Measurements from ENCODE around the gene SPECC1L. TPM values are rescaled to one million over a fixed set of nuclear protein-coding genes. Genes with fewer than 3 reads are reported as not detected.

SPECC1L gene
- total RNA-seq, 1 donor from 2014 or later = 80.6 TPM

DNA sequence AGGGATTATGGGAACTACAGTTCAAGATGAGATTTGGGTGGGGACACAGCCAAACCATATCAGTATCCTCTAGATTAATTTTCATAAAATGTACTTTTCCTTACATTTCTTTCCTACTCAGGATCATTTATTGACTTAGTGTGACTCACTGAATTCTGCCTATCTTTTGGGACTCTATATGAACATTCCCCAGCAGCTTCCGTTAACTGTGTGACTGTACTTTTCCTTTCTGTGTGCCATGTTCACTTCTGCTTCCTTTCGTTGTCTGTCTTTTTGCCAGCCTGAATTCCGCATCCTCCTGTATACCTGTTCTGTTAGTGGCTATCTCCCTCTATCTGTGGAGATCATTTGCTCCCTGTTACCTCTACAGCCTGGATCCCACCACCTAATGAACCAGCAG, 48.8 kb downstream of the SPECC1L start:
- DNase-seq (ENCODE audit: low spot score) = no peak
- peaks cover 42% of the 10 kb centered on the region for H3K36me3 Mint-ChIP-seq (ENCODE audit: low read depth, unreplicated experiment)
- H3K9me3 Mint-ChIP-seq (ENCODE audit: unreplicated experiment) = no peaks in the 10 kb centered on the region
- peaks cover 23% of the 10 kb centered on the region for H3K4me1 Mint-ChIP-seq (ENCODE audit: unreplicated experiment)
- no peak overlapping the region for H3K27ac Mint-ChIP-seq (ENCODE audit: unreplicated experiment)
- no peak overlapping the region for H3K4me3 Mint-ChIP-seq (ENCODE audit: unreplicated experiment)
- peaks cover 6% of the 10 kb centered on the region for H3K27me3 Mint-ChIP-seq (ENCODE audit: unreplicated experiment)
- TF ChIP-seq, protein P1, sequence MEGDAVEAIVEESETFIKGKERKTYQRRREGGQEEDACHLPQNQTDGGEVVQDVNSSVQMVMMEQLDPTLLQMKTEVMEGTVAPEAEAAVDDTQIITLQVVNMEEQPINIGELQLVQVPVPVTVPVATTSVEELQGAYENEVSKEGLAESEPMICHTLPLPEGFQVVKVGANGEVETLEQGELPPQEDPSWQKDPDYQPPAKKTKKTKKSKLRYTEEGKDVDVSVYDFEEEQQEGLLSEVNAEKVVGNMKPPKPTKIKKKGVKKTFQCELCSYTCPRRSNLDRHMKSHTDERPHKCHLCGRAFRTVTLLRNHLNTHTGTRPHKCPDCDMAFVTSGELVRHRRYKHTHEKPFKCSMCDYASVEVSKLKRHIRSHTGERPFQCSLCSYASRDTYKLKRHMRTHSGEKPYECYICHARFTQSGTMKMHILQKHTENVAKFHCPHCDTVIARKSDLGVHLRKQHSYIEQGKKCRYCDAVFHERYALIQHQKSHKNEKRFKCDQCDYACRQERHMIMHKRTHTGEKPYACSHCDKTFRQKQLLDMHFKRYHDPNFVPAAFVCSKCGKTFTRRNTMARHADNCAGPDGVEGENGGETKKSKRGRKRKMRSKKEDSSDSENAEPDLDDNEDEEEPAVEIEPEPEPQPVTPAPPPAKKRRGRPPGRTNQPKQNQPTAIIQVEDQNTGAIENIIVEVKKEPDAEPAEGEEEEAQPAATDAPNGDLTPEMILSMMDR (IDR thresholded peaks at IDR 0.05; ENCODE audit: unreplicated experiment) = no peak

- Mint-ChIP-seq H3K9me3 (ENCODE audit: unreplicated experiment) (no peaks in the 10 kb centered on the region), H3K36me3 (ENCODE audit: low read depth, unreplicated experiment) (peaks cover 30% of the 10 kb centered on the region), H3K4me3 (ENCODE audit: unreplicated experiment) (no peak overlapping the region), H3K27ac (ENCODE audit: unreplicated experiment) (no peak overlapping the region), H3K4me1 (ENCODE audit: unreplicated experiment) (peaks cover 12% of the 10 kb centered on the region), H3K27me3 (ENCODE audit: unreplicated experiment) (peaks cover 5% of the 10 kb centered on the region)
- TF ChIP-seq, protein P1 (IDR thresholded peaks at IDR 0.05; ENCODE audit: unreplicated experiment) = no peak
- no peak for DNase-seq (ENCODE audit: low spot score)
These were observed 51.4 kb downstream of the SPECC1L start for GRCh38 chr22:24321999-24322398.

DNA sequence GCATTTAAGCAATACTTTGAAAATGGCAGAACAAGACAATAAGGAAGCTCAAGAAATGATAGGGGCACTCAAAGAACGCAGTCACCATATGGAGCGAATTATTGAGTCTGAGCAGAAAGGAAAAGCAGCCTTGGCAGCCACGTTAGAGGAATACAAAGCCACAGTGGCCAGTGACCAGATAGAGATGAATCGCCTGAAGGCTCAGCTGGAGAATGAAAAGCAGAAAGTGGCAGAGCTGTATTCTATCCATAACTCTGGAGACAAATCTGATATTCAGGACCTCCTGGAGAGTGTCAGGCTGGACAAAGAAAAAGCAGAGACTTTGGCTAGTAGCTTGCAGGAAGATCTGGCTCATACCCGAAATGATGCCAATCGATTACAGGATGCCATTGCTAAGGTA, 51.9 kb downstream of the SPECC1L start:
- H3K27me3 Mint-ChIP-seq (ENCODE audit: unreplicated experiment) = peaks cover 5% of the 10 kb centered on the region
- H3K4me3 Mint-ChIP-seq (ENCODE audit: unreplicated experiment) = no peak overlapping the region
- H3K36me3 Mint-ChIP-seq (ENCODE audit: low read depth, unreplicated experiment) = peaks cover 30% of the 10 kb centered on the region

GRCh38 chr22:24323233-24323632, 52.6 kb downstream of the SPECC1L start:
- TF ChIP-seq, protein P1 (IDR thresholded peaks at IDR 0.05; ENCODE audit: unreplicated experiment) = no peak
- H3K4me3 Mint-ChIP-seq (ENCODE audit: unreplicated experiment) = no peak overlapping the region
- peaks cover 30% of the 10 kb centered on the region for H3K36me3 Mint-ChIP-seq (ENCODE audit: low read depth, unreplicated experiment)

More for the DNA sequence above, 51.9 kb downstream of the SPECC1L start:
- no peak for DNase-seq (ENCODE audit: low spot score)
- TF ChIP-seq, protein P1 (IDR thresholded peaks at IDR 0.05; ENCODE audit: unreplicated experiment) = no peak
- Mint-ChIP-seq H3K27ac (ENCODE audit: unreplicated experiment) (no peak overlapping the region), H3K9me3 (ENCODE audit: unreplicated experiment) (no peaks in the 10 kb centered on the region), H3K4me1 (ENCODE audit: unreplicated experiment) (peaks cover 12% of the 10 kb centered on the region)

DNA sequence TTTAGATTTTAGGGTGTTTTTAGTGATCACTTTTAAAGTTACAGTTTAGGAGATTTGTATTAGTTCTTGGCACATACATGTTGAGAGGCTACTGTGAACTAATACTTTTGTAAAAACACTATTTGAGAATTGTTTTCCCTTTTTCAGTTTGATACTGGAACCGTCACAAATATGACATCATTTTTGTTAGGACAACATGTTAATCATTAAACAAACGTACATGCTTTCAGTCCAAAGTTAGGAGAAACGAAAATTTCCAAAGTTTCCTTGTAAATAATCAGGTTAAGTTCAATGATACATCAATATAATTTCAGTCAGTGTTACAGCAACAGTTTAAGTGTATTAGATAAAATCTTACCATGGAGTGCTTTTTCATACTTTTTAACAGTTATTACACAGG, 53.1 kb downstream of the SPECC1L start:
- peaks cover 30% of the 10 kb centered on the region for H3K36me3 Mint-ChIP-seq (ENCODE audit: low read depth, unreplicated experiment)
- peaks cover 14% of the 10 kb centered on the region for H3K4me1 Mint-ChIP-seq (ENCODE audit: unreplicated experiment)
- TF ChIP-seq, protein P1 (IDR thresholded peaks at IDR 0.05; ENCODE audit: unreplicated experiment) = no peak
- no peak for DNase-seq (ENCODE audit: low spot score)
- no peak overlapping the region for H3K4me3 Mint-ChIP-seq (ENCODE audit: unreplicated experiment)
- H3K9me3 Mint-ChIP-seq (ENCODE audit: unreplicated experiment) = no peaks in the 10 kb centered on the region
- no peak overlapping the region for H3K27ac Mint-ChIP-seq (ENCODE audit: unreplicated experiment)
- H3K27me3 Mint-ChIP-seq (ENCODE audit: unreplicated experiment) = peaks cover 3% of the 10 kb centered on the region

More at GRCh38 chr22:24323233-24323632, 52.6 kb downstream of the SPECC1L start:
- H3K4me1 Mint-ChIP-seq (ENCODE audit: unreplicated experiment) = peaks cover 12% of the 10 kb centered on the region
- DNase-seq (ENCODE audit: low spot score) = no peak
- peaks cover 5% of the 10 kb centered on the region for H3K27me3 Mint-ChIP-seq (ENCODE audit: unreplicated experiment)
- H3K9me3 Mint-ChIP-seq (ENCODE audit: unreplicated experiment) = no peaks in the 10 kb centered on the region
- no peak overlapping the region for H3K27ac Mint-ChIP-seq (ENCODE audit: unreplicated experiment)

Measured in endothelial cell (in vitro differentiated cells).